GM23338 (cell line): Measurements from ENCODE around the gene IGFLR1. TPM values are rescaled to one million over a fixed set of nuclear protein-coding genes. Genes with fewer than 3 reads are reported as not detected.
A peak's percentile ranks its signal among the peaks of the same experiment; 100 is the strongest.

Source experiments
- ATAC-seq: fragments of 200-7000 bp; cut with Tn5 transposase; 3 replicates; pipeline ENCODE4 v1.9.1; 2020
- DNase-seq: peaks from one replicate; pipeline ENCODE4 v3.0.0-alpha.2; 2015; ENCODE audit warnings: low spot score
- H2AFZ ChIP-seq: fragments of 200-600 bp; sonication (generic); 2 replicates; pipeline ENCODE4 v1.8.0; 2016; ENCODE audit warnings: antibody characterized with exemption, mild to moderate bottlenecking, moderate library complexity
- H3F3A ChIP-seq: fragments of 200-600 bp; sonication (generic); replicated peaks from 2 replicates; pipeline ENCODE4 v1.8.0; 2017; ENCODE audit warnings: antibody characterized with exemption, mixed run types, low read depth
- H3K27ac ChIP-seq: fragments of 200-600 bp; sonication (generic); 2 replicates; pipeline ENCODE4 v1.6.1; 2016; ENCODE audit warnings: low read depth
- H3K27me3 ChIP-seq: fragments of 200-600 bp; sonication (generic); 2 replicates; pipeline ENCODE4 v1.8.0; 2016; ENCODE audit warnings: mild to moderate bottlenecking, mixed run types, moderate library complexity; ENCODE audit not compliant: insufficient read depth
- H3K36me3 ChIP-seq: fragments of 200-600 bp; sonication (generic); 2 replicates; pipeline ENCODE4 v1.8.0; 2016; ENCODE audit warnings: mild to moderate bottlenecking; ENCODE audit not compliant: insufficient read depth
- H3K4me1 ChIP-seq: fragments of 200-600 bp; sonication (generic); 2 replicates; pipeline ENCODE4 v1.8.0; 2016; ENCODE audit warnings: mild to moderate bottlenecking, moderate library complexity; ENCODE audit not compliant: insufficient read depth
- H3K4me2 ChIP-seq: fragments of 200-600 bp; sonication (generic); 2 replicates; pipeline ENCODE4 v1.7.1; 2017; ENCODE audit warnings: mixed run types
- H3K4me3 ChIP-seq: fragments of 200-600 bp; sonication (generic); 2 replicates; pipeline ENCODE4 v1.6.1; 2016; ENCODE audit warnings: mixed run types
- H3K79me2 ChIP-seq: fragments of 200-600 bp; sonication (generic); replicated peaks from 2 replicates; pipeline ENCODE4 v1.8.0; 2017; ENCODE audit warnings: mild to moderate bottlenecking; ENCODE audit not compliant: insufficient read depth
- H3K9me2 ChIP-seq: fragments of 200-600 bp; sonication (generic); 2 replicates; pipeline ENCODE4 v1.8.0; 2017; ENCODE audit not compliant: insufficient read depth
- H4K20me1 ChIP-seq: fragments of 200-600 bp; sonication (generic); replicated peaks from 2 replicates; pipeline ENCODE4 v1.8.0; 2017; ENCODE audit warnings: mild to moderate bottlenecking; ENCODE audit not compliant: insufficient read depth
- H3K27ac Mint-ChIP-seq: 2 replicates; pipeline ENCODE4 v1.8.0; 2020; ENCODE audit warnings: inconsistent platforms, mild to moderate bottlenecking, moderate library complexity, mixed read lengths
- H3K27me3 Mint-ChIP-seq: 3 replicates; pipeline ENCODE4 v1.8.0; 2022; ENCODE audit warnings: low read depth, mild to moderate bottlenecking, moderate library complexity, mixed read lengths, inconsistent platforms; ENCODE audit not compliant: insufficient read depth, poor library complexity
- H3K36me3 Mint-ChIP-seq: 3 replicates; pipeline ENCODE4 v1.8.0; 2021; ENCODE audit warnings: low read depth, mild to moderate bottlenecking, inconsistent platforms, moderate library complexity, mixed read lengths
- H3K4me1 Mint-ChIP-seq: 3 replicates; pipeline ENCODE4 v1.8.0; 2020; ENCODE audit warnings: mild to moderate bottlenecking, inconsistent platforms, mixed read lengths
- H3K4me3 Mint-ChIP-seq: 3 replicates; pipeline ENCODE4 v1.8.0; 2021; ENCODE audit warnings: moderate library complexity, mild to moderate bottlenecking, inconsistent platforms, mixed read lengths
- H3K9me3 Mint-ChIP-seq: 3 replicates; pipeline ENCODE4 v1.8.0; 2020; ENCODE audit warnings: moderate library complexity, mild to moderate bottlenecking, inconsistent platforms, mixed read lengths
- ETS1 ChIP-seq: IDR thresholded peaks from 2 replicates; pipeline ENCODE4 v1.6.1; 2016; ENCODE audit warnings: antibody characterized with exemption
- EZH2phosphoT487 ChIP-seq: fragments of 200-600 bp; sonication (generic); IDR thresholded peaks from one replicate; pipeline ENCODE4 v1.8.1; 2018; ENCODE audit warnings: antibody characterized with exemption; ENCODE audit not compliant: unreplicated experiment
- NANOG ChIP-seq: IDR thresholded peaks from 2 replicates; pipeline ENCODE4 v1.6.1; 2016; ENCODE audit warnings: antibody characterized with exemption, borderline replicate concordance
- POLR2AphosphoS5 ChIP-seq: IDR thresholded peaks from 2 replicates; pipeline ENCODE4 v1.6.1; 2016; ENCODE audit warnings: antibody characterized with exemption, low read depth
- ZNF114 ChIP-seq: fragments of 250-450 bp; sonication (Bioruptor Pico); IDR thresholded peaks from 2 replicates; pipeline ENCODE4 v1.5.0; 2020; ENCODE audit warnings: mild to moderate bottlenecking, moderate library complexity
- ZNF331 ChIP-seq: fragments of 250-450 bp; sonication (Bioruptor Pico); IDR thresholded peaks from 2 replicates; pipeline ENCODE4 v1.5.0; 2020; ENCODE audit warnings: low read depth, mild to moderate bottlenecking, moderate library complexity
- polyA plus RNA-seq: library from polyadenylated mRNA; unstranded; fragments of >200 nt; fragmentation: Nextera tagmentation; extraction: Ambion mirVana; gene quantifications from 2 replicates; pipeline ENCODE4 v1.2.1, GENCODE V29; 2016
- total RNA-seq: library from RNA; depleted of rRNA; stranded (reverse); fragments of >200 nt; shearing (Covaris generic); gene quantifications from 2 replicates; pipeline ENCODE4 v1.2.3, GENCODE V29; 2014
- TF ChIP-seq, protein P1 (sequence below), 2 experiments: fragments of 200-600 bp in 1 of 2; sonication (generic) in 1 of 2; conservative IDR thresholded peaks; 2 replicates each; pipeline versions ENCODE4 v1.5.1 to v1.6.1; 2016 to 2017; ENCODE audit warnings: antibody characterized with exemption in 2 of 2, low read depth in 2 of 2, mild to moderate bottlenecking in 2 of 2, moderate library complexity in 1 of 2

IGFLR1 gene
- total and polyA plus RNA-seq, 2 experiments from 2014 or later: 14.4 to 17.8 TPM

- DNase-seq (peak; percentile 41), ATAC-seq (peak; percentile 26)
- Mint-ChIP-seq H3K27ac (peak overlapping the region; percentile 97), H3K9me3 (no peaks in the 10 kb centered on the region; the same call in 2 of the 3 replicates), H3K36me3 (peaks cover 10% of the 10 kb centered on the region), H3K27me3 (peaks cover 30% of the 10 kb centered on the region), H3K4me1 (peaks cover 47% of the 10 kb centered on the region), H3K4me3 (peak overlapping the region; percentile 88)
- Histone ChIP-seq H3K4me2 (peak overlapping the region; percentile 99), H3K27ac (peak overlapping the region; percentile 94), H3F3A (peaks cover 10% of the 10 kb centered on the region; the same call in 1 of the 2 replicates), H4K20me1 (peaks cover 11% of the 10 kb centered on the region), H3K4me3 (peak overlapping the region; percentile 85), H3K36me3 (no peaks in the 10 kb centered on the region), H3K27me3 (no peaks in the 10 kb centered on the region), H3K4me1 (peaks cover 39% of the 10 kb centered on the region), H2AFZ (peak overlapping the region; percentile 88), H3K9me2 (no peaks in the 10 kb centered on the region), H3K79me2 (peaks cover 21% of the 10 kb centered on the region)
- no peak for TF ChIP-seq POLR2AphosphoS5
These were observed 26.1 kb downstream of the IGFLR1 start for GRCh38 chr19:35715981-35716800.

- no peaks in the 10 kb centered on the region for H3K27me3 ChIP-seq
- Mint-ChIP-seq H3K36me3 (peaks cover 7% of the 10 kb centered on the region), H3K4me1 (peaks cover 53% of the 10 kb centered on the region), H3K9me3 (no peaks in the 10 kb centered on the region; the same call in 2 of the 3 replicates), H3K27me3 (peaks cover 30% of the 10 kb centered on the region), H3K4me3 (peak overlapping the region; percentile 88), H3K27ac (no peak overlapping the region)
- DNase-seq: no peak
- no peaks in the 10 kb centered on the region for H3K36me3 ChIP-seq
- peaks cover 47% of the 10 kb centered on the region for H3K4me1 ChIP-seq
- peak overlapping the region; percentile 99 for H3K4me2 ChIP-seq
- peak overlapping the region; percentile 85 for H3K4me3 ChIP-seq
- peaks cover 21% of the 10 kb centered on the region for H3K79me2 ChIP-seq
- peaks cover 11% of the 10 kb centered on the region for H4K20me1 ChIP-seq
- ATAC-seq: no peak
- TF ChIP-seq ZNF331 (CRISPR knock-in tag): no peak
- no peak for TF ChIP-seq EZH2phosphoT487
- TF ChIP-seq POLR2AphosphoS5: no peak
- no peak for TF ChIP-seq ZNF114 (CRISPR knock-in tag)
- TF ChIP-seq ETS1: no peak
- H3K9me2 ChIP-seq: no peaks in the 10 kb centered on the region
- no peak overlapping the region for H3K27ac ChIP-seq
- H2AFZ ChIP-seq: no peak overlapping the region
- H3F3A ChIP-seq: peaks cover 10% of the 10 kb centered on the region; the same call in 1 of the 2 replicates
These were observed 26.9 kb downstream of the IGFLR1 start for GRCh38 chr19:35715355-35715809.

GRCh38 chr19:35714601-35715354 lies 27.5 kb downstream of the IGFLR1 start:
- H3K4me1 ChIP-seq: peaks cover 48% of the 10 kb centered on the region
- TF ChIP-seq NANOG: no peak
- TF ChIP-seq, protein P1, sequence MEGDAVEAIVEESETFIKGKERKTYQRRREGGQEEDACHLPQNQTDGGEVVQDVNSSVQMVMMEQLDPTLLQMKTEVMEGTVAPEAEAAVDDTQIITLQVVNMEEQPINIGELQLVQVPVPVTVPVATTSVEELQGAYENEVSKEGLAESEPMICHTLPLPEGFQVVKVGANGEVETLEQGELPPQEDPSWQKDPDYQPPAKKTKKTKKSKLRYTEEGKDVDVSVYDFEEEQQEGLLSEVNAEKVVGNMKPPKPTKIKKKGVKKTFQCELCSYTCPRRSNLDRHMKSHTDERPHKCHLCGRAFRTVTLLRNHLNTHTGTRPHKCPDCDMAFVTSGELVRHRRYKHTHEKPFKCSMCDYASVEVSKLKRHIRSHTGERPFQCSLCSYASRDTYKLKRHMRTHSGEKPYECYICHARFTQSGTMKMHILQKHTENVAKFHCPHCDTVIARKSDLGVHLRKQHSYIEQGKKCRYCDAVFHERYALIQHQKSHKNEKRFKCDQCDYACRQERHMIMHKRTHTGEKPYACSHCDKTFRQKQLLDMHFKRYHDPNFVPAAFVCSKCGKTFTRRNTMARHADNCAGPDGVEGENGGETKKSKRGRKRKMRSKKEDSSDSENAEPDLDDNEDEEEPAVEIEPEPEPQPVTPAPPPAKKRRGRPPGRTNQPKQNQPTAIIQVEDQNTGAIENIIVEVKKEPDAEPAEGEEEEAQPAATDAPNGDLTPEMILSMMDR (conservative IDR thresholded peaks at IDR 0.05; ENCODE audit: low read depth in 2 of 2): peak; percentile 14 to 32; a peak in 2 of 4 replicates
- no peak for ATAC-seq
- H3K27ac Mint-ChIP-seq: no peak overlapping the region
- peak; percentile 68 for DNase-seq
- H3K27me3 Mint-ChIP-seq: peaks cover 28% of the 10 kb centered on the region
- H3K27me3 ChIP-seq: no peaks in the 10 kb centered on the region
- H3K36me3 Mint-ChIP-seq: peaks cover 3% of the 10 kb centered on the region; the same call in 1 of the 3 replicates
- peaks cover 11% of the 10 kb centered on the region for H4K20me1 ChIP-seq
- H3K9me3 Mint-ChIP-seq: no peaks in the 10 kb centered on the region
- H3K9me2 ChIP-seq: no peaks in the 10 kb centered on the region
- no peak overlapping the region for H3K27ac ChIP-seq
- peak overlapping the region; percentile 99 for H3K4me2 ChIP-seq
- H3F3A ChIP-seq: peaks cover 10% of the 10 kb centered on the region; the same call in 1 of the 2 replicates
- H3K4me3 ChIP-seq: peak overlapping the region; percentile 85; the same call in 1 of the 2 replicates
- peaks cover 16% of the 10 kb centered on the region for H3K79me2 ChIP-seq
- H2AFZ ChIP-seq: no peak overlapping the region
- H3K4me3 Mint-ChIP-seq: peak overlapping the region; percentile 88
- H3K4me1 Mint-ChIP-seq: peaks cover 54% of the 10 kb centered on the region
- H3K36me3 ChIP-seq: no peaks in the 10 kb centered on the region
